HG02870 (cell line): ENCODE results near the gene PAPOLG.
"Not testable (repeated sequence)": the region's sequence is repeated elsewhere in the genome, so short reads cannot be mapped to it uniquely, and the experiment has no call there.

Experiments used
- ATAC-seq: cut with Tn5 transposase; IDR thresholded peaks from one replicate; pipeline ENCODE4 v1.9.1; 2021; ENCODE audit warnings: mild to moderate bottlenecking, moderate library complexity; ENCODE audit not compliant: unreplicated experiment

The PAPOLG gene

DNA sequence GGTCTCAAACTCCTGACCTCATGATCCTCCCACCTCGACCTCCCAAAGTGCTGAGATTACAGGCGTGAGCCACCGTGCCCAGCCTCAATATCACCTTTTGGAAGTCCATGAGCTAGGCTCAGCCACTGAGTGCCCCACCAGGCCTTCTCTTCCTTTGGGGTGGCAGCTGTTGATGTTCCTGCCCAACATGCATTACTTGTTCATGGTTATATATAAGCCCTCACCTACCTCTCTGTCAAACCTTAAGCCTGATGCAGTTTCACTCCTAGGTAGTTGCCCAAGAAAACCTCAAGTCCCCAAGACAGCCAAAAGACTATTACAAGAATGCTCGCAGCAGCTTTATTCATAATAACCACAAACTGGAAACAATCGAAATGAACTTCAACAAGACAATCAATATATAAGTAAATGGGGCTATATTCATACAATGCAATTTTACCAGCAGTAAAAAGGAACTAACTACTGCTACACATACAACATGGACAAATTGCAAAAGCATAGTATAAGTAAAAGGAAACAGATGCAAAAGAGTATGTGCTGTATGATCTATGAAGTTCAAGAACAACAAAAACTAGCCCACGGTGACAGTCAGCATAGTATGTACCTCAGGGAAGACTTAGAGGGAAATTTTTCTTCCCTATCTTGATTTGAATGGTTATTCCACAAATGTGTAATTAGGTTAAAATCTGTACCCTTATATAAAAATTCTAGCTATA lies 65.7 kb downstream of the PAPOLG start:
- ATAC-seq: no peak

DNA sequence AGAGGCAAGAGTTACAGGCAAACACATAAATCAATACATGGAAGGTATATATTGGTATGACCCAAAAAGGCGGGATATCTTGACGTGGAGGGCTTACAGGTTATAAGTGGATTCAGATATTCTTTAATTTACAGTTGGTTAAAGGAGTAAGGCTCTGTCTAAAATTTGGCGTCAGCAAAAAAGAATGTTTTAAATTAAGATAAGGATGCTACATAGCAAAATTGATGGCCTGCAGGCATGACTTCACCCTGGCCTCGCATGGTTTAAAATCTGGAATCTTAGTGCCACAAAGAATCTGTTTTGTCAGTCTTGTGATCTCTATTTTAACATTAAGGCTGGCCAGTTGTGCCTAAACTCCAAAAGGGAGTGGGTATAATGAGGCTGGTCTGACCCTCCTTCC lies 66.9 kb downstream of the PAPOLG start:
- ATAC-seq: no peak

DNA sequence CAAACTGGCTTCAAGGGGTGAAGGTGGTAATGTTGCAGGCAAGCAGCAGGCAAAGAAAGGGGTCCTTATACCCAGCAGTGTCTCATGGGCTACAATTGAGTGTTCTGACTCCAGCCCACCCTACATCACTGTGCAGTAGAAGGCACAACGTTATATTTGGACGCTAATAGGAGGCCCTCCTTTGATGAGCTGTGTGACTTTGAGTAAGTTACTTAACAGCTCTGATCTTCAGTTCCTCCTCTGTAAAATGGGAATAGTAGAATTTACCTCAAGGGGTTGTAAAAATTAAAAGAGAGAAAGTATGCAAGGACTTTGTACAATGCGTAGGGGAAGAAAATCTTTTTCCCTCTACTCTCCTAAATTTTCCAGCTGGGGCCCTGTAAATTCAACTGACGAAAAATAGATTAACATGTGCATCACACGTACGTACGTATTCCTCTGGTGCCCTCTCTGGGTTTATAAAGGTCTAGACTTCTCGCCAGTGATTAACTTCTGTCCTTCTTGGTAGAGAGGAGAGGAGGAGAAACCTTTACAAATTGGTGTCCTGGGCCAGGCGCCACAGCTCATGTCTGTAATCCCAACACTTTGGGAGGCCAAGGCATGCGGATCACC lies 67.7 kb downstream of the PAPOLG start:
- ATAC-seq: no peak

DNA sequence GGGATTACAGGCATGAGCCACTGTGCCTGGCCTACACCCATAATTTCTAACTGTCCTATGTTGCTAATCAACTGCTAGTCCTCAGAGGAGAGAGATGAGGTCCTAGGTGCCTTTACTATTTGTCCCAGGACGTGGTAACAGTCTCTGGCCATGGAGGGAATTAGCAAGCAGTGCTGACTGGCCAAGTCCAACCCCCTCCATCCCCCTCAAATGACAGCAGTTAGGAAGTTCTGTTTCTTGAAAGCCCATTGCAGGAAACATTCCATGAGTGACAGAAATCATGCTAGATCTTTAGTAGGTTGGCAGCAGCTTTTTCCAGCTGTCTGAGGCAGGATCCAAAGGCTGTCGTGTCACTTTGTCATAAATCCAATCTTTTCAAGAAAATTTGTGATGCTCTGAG lies 69.6 kb downstream of the PAPOLG start:
- ATAC-seq: no peak

DNA sequence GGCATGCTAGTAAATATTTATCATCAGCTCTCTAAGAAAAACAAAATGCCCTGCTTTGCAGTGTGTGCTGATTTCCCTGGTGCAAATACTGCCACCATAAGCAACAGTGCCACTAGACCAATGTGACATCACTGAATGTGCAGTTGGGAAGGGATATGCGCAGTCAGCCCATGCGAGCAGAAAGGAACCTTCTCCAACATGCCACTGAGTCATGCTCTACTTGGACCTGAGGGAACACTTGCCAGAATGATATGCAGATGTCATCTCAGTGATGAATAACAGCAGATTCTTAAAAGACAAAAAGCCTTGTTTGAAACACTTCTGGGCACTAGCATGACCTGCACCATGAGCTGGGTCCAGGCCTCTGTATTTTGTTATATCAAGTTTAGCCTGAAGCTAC lies 70.0 kb downstream of the PAPOLG start:
- ATAC-seq: no peak

DNA sequence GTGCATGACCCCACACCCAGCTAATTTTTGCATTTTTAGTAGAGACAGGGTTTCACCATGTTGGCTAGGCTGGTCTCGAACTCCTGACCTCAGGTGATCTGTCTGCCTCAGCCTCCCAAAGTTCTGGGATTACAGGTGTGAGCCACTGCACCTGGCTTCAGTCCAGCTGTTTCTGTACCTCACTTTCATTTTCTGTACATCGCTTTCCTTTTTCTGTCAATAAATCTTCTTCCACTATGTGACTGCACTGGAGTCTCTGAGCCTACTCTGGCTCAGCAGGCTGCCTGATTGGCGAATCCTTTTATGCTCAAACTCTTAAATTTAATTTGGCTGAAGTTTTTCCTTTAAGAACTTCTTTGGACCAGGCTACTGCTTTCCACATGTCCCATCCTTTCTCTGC lies 70.8 kb downstream of the PAPOLG start:
- not testable (repeated sequence) for ATAC-seq

DNA sequence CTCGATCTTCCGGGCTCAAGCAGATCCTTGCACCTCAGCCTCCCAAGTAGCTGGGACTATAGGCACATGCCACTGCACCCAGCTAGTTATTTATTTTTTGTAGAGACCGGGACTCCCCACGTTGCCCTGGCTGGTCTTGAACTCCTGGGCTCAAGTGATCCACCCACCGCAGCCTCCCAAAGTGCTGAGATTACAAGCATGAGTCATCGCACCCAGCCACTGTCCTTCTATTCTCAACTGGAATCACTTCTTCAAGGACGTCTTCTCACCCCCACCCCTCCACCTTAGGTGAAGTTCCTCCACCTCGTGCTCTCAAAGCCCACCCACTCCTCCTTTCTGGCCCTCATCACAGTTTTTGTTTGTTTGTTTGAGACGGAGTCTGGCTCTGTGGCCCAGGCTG lies 71.3 kb downstream of the PAPOLG start:
- no peak for ATAC-seq

DNA sequence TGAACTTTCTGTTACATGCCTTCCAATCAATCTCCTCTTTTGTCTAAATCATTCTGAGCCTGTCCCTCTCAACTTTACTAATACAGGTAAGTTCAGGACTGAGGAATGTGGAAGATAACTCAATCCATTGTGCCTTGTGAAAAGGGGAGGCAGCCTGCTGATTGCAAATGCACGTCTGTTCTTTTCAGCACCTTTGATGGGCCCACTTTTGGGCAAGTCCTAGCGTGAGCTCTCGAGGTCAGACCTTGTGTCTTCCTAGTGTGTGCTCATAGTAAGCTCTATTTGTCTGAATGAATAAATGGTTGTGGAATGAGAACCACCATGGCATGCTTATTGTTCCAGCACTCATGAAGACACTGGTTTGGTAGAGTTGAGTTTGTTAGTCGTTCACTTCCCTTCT lies 74.9 kb downstream of the PAPOLG start:
- no peak for ATAC-seq

DNA sequence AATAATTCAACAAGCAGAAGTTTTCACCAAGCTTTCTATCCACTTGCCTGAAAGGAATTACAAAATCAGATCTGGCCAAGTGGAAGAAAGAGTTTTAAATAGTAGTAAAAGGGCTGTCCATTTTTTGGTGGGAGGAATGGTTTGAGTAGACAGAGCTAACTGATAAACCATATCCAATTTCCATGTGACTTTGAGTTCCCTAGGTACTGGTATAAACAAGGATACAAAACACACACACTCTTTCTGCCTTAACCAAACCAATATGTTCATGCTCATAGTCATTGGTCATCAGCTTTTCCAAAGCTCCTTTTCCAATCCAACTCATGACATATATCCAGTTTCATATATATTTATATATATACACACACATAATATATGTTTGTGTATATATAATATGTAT lies 75.9 kb downstream of the PAPOLG start:
- ATAC-seq: no peak

DNA sequence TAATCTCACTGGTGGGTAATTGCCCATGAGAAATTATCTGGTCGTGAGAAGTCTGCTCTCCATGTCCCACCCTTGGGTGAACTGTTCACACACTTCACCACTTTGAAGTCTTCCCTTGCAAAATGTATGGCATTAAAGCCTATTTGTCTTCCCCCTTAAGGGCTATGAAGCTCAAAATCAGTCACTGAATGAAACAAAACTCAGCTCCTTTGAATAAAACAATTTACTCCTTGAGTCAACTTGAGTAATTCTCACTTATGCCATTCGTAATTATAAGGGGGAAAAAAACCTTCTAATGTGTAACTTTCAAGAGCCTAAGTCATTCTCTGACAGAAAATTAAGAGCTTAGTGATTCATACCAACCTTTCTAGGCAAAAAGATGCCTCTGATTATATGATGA lies 76.6 kb downstream of the PAPOLG start:
- no peak for ATAC-seq

DNA sequence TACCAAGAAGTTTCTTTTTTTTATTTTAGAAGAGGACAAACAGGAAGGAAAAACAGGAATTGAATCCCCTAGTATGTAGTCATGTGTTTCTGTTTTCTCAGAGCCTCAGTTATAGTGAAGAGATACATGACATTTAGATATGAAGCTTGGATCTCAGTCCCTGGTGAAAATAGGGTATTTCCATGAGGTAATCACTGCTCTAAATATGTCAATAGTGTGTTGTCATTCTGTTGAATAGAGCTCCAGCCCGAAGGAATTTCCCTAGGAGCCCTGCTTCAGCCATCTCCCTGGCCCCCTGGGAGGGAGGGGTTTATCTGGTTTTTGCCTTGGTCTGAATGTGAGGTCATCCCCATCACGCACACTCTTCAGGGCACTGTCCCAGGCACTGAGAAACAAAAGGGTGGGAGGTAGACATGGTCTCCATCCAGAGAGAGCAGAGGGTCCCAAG lies 78.2 kb downstream of the PAPOLG start:
- peak; percentile 52 for ATAC-seq

DNA sequence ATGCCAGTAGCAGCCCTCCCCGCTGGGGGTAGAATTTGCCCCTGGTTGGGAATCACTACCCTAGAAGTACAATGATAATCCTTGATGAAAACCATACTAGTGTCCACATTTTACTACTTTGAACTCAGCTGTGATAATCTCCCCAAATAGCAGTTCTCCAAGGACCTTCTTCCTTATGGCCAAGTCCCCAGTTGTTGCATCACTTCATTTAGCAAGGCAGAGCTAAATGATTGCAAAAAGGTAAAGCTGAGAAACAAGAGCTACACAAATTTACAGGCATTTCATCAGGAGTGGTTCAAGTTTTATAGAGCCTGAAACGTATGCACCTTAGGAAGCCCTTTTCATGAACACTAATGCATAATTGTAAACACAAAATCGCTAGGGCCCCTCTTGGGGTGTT lies 80.4 kb downstream of the PAPOLG start:
- ATAC-seq: no peak

DNA sequence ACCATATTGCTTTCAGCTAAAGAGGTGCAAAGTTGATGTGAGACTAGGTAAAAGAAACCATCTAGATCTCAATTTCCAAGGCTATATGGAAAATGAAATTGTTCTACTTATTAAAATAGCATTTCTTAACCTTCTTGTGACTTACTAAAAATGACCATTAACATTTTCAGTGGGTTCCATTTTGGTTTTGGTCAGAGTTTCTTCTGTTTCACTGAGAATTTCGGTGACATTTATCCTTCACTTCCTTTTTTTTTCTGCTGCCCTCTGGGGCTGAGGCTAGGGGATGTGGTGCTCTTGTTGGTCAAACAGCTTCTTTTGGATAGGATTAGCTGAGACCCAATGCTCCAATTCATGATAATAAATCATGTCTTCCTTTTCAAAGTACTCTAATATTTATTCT lies 81.1 kb downstream of the PAPOLG start:
- ATAC-seq: no peak

DNA sequence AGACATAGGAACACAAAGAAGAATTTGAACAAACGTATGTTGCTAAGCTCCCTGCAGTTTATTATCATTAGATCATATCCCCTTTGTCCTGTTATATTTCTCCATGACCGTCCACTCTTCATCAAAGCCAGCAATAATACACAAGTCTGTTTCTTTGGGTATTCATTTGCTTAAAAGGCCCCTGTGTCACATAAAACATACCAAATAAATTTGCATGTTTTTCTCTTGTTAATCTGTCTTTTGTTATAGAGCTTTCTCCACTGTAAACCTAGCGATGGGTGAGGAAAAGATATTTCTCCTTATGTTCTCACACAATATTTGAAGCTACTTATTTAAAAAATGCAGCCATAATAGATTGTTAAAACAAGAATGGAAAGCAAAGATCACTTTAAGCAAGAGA lies 82.4 kb downstream of the PAPOLG start:
- no peak for ATAC-seq

DNA sequence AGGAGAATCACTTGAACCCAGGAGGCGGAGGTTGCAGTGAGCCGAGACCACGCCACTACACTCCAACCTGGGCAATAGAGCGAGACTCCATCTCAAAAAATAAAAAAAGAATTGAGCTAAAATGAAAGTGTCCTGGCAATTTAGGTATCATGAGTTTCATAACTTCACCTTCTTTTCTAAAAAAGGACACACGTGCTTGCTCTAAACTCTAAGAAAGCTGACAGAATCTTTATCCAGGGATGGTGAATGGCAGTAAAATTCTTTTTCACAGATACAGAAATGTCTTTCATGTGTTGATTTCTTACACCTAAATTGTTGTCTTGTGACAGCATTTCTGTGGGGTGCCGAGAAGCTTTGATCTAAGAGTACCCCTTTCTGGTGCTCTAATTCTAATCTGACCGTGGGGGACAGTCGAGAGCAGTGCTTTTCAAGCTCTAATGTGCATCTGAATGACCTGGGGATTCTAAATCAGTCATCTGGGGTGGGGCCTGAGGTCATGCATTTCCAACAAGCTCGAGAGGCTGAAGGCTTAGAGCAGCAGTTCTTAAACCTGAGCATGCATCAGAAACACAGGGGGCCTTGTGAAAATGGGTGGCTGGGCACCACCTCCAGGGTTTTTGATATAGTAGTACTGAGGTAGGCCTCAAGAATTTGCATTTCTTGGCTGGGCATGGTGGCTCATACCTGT lies 83.2 kb downstream of the PAPOLG start:
- peak; percentile 59 for ATAC-seq

DNA sequence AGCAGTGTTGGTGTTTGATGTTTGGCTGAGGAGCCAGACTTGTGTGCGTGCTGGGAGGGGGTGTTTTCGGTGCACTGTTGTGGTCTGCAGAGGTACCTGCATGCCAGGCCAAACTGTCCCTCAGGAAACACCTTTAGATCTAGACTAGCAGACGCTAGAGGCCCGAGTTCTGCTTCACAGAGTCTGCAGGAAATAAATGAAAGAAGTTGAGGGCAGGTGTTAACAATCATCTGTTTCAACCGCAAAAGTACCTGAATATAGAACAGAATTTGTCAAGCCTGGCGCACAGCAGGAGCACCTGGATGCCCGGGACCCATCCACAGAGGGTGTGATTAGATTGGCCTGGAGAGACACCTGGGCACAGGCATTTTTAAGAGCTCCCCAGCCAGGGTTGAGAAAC lies 84.8 kb downstream of the PAPOLG start:
- ATAC-seq: peak; percentile 49

DNA sequence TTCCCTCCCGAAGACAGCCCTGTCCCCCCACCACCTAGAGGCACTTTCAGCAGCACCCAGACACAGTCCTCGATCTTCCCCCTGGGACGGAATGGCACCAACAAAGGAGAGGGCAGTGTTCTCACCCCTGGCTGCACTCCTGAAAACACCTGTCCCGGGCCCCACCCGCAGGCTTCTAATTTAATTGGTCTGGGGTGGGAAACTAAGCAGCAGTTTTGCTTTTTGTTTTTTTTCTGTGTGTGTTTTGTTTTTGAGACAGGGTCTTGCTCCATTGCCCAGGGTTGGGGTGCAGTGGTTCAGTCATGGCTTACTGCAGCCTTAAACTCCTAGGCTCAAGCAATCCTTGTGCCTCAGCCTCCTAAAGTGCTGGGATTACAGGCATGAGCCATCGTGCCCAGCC lies 86.9 kb downstream of the PAPOLG start:
- ATAC-seq: no peak

DNA sequence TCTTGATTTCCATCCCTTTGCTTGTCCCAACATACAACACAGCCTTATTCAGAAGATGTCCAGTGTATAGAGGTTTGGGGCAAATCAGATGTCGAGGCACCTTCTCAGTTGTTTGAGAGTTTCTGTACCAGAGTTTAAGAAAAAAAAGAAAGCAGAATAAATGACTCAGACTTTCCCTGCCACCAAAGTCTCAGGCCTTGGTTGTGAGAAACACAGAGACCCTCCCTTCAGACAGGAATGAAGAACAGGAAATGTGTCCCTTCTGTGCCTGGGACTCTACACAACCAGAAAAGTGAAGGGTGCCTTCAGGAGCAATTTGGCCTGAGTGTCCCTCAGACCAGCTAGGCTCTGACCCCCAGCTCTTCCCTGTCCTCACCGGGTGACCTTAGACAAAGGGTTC lies 88.0 kb downstream of the PAPOLG start:
- ATAC-seq: no peak

DNA sequence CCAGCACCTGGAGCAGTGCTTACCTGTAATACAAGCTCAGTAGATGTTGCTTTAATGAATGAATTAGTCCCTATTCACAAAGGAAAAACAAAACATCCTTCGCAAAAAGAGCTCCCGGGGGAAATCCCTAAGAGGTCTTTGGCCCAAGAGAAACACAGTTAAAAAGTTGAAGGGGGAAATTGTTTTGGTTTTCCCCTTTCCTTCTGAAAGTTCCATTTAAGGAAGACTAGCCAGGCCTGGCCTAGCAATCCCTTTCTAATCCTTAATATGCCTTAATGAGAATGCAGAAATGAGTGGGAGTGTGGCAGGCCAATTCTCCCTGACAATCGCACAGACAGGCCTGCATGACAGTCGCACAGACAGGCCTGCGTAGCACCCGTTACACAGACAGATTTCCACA lies 91.8 kb downstream of the PAPOLG start:
- no peak for ATAC-seq
